ENCODE data around the gene SGSM1. TPM values are rescaled to one million over a fixed set of nuclear protein-coding genes. Genes with fewer than 3 reads are reported as not detected.

The SGSM1 gene
- total RNA-seq, 1 donor, result not detected

GRCh38 chr22:24975125-24975640 is 169.2 kb downstream of the SGSM1 start:
- Histone ChIP-seq H3K27ac (ENCODE audit: low read depth, low read length) (no peak overlapping the region), H2AFZ (ENCODE audit: low read length) (no peak overlapping the region), H3K4me1 (ENCODE audit: insufficient read depth, low read length) (peaks cover 32% of the 10 kb centered on the region), H3K79me2 (ENCODE audit: insufficient read depth, low read length) (peaks cover 37% of the 10 kb centered on the region), H3K27me3 (ENCODE audit: insufficient read depth, low read length) (no peaks in the 10 kb centered on the region), H3K4me3 (ENCODE audit: insufficient read depth, low read length) (no peak overlapping the region), H4K20me1 (ENCODE audit: insufficient read depth, low read length) (no peaks in the 10 kb centered on the region), H3K4me2 (ENCODE audit: insufficient read depth, low read length) (no peak overlapping the region), H3K9me3 (ENCODE audit: low read depth, low read length) (no peaks in the 10 kb centered on the region), H3K36me3 (ENCODE audit: insufficient read depth, low read length) (no peaks in the 10 kb centered on the region)
- DNase-seq (ENCODE audit: insufficient read length, low spot score, missing footprints), result peak; percentile 6
- TF ChIP-seq, protein P1, sequence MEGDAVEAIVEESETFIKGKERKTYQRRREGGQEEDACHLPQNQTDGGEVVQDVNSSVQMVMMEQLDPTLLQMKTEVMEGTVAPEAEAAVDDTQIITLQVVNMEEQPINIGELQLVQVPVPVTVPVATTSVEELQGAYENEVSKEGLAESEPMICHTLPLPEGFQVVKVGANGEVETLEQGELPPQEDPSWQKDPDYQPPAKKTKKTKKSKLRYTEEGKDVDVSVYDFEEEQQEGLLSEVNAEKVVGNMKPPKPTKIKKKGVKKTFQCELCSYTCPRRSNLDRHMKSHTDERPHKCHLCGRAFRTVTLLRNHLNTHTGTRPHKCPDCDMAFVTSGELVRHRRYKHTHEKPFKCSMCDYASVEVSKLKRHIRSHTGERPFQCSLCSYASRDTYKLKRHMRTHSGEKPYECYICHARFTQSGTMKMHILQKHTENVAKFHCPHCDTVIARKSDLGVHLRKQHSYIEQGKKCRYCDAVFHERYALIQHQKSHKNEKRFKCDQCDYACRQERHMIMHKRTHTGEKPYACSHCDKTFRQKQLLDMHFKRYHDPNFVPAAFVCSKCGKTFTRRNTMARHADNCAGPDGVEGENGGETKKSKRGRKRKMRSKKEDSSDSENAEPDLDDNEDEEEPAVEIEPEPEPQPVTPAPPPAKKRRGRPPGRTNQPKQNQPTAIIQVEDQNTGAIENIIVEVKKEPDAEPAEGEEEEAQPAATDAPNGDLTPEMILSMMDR (IDR thresholded peaks at IDR 0.05; ENCODE audit: extremely low read depth, low read depth, low read length), result no peak

GRCh38 chr22:24975813-24976341 is 169.9 kb downstream of the SGSM1 start:
- TF ChIP-seq, protein P1 (IDR thresholded peaks at IDR 0.05; ENCODE audit: extremely low read depth, low read depth, low read length), result no peak
- Histone ChIP-seq H3K27me3 (ENCODE audit: insufficient read depth, low read length) (no peaks in the 10 kb centered on the region), H3K79me2 (ENCODE audit: insufficient read depth, low read length) (peaks cover 35% of the 10 kb centered on the region), H3K36me3 (ENCODE audit: insufficient read depth, low read length) (no peaks in the 10 kb centered on the region), H3K9me3 (ENCODE audit: low read depth, low read length) (no peaks in the 10 kb centered on the region), H2AFZ (ENCODE audit: low read length) (peak overlapping the region; percentile 13), H3K4me3 (ENCODE audit: insufficient read depth, low read length) (peak overlapping the region; percentile 53), H3K27ac (ENCODE audit: low read depth, low read length) (peak overlapping the region; percentile 67), H4K20me1 (ENCODE audit: insufficient read depth, low read length) (no peaks in the 10 kb centered on the region), H3K4me2 (ENCODE audit: insufficient read depth, low read length) (peak overlapping the region; percentile 81), H3K4me1 (ENCODE audit: insufficient read depth, low read length) (peaks cover 30% of the 10 kb centered on the region)
- peak; percentile 91 for DNase-seq (ENCODE audit: insufficient read length, low spot score, missing footprints)

DNA sequence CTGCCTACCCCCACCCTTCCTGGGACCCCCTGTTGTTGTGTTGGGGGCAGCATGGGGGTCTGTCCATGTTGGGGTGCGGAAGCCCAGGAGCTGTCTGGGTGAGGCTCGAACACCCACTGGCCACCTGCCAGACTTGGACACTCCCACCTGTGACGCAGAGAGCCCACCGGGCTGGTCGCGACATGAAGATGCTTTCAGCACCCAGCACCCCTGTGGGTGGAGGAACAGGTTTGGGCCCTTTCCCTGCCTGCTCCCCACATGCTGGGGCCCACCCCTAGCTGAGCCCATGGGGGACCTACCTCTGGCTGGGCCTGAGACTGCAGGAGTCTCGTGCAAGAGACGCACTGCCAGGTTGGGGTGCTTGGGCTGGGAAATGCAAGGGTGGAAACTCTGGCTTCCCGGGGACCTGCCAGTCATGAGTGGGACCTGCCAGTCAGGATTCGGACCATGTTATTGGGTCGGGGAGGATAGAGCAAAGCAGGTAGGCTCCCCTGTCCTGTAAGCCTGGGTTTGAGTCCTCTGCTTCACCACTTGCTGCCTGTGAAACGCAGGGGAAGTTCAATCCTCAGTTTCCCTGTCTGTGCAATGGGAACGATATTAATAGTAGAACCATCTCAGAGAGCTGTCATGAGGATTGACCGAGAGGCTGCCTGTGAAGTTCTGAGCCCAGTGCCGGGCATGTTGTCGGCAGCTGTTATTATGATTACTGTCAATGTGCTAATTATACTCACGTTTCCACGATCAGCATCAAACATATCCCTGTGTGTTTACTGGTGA is 170.6 kb downstream of the SGSM1 start:
- Histone ChIP-seq H3K79me2 (ENCODE audit: insufficient read depth, low read length) (peaks cover 36% of the 10 kb centered on the region), H3K4me1 (ENCODE audit: insufficient read depth, low read length) (peaks cover 30% of the 10 kb centered on the region), H3K4me2 (ENCODE audit: insufficient read depth, low read length) (peak overlapping the region; percentile 81), H3K27ac (ENCODE audit: low read depth, low read length) (peak overlapping the region; percentile 67), H2AFZ (ENCODE audit: low read length) (peak overlapping the region; percentile 13), H3K9me3 (ENCODE audit: low read depth, low read length) (no peaks in the 10 kb centered on the region), H4K20me1 (ENCODE audit: insufficient read depth, low read length) (no peaks in the 10 kb centered on the region), H3K27me3 (ENCODE audit: insufficient read depth, low read length) (no peaks in the 10 kb centered on the region), H3K4me3 (ENCODE audit: insufficient read depth, low read length) (peak overlapping the region; percentile 53), H3K36me3 (ENCODE audit: insufficient read depth, low read length) (no peaks in the 10 kb centered on the region)
- peak; percentile 37 for DNase-seq (ENCODE audit: insufficient read length, low spot score, missing footprints)
- TF ChIP-seq, protein P1 (IDR thresholded peaks at IDR 0.05; ENCODE audit: extremely low read depth, low read depth, low read length), result no peak

Small RNA genes within 50 kb of the gene (small RNA-seq; reads per million reads assigned to genes)
- not detected for gene RF00275

Other genes starting within 250 kb of the SGSM1 start
- gene LRRC75B, start 213.1 kb upstream of the SGSM1 start, total RNA-seq, result 5.1 and 8.5 TPM in 2 replicates
- gene GGT1, start 203.0 kb upstream of the SGSM1 start, total RNA-seq, result 0.36 and 0.59 TPM in 2 replicates
- gene PIWIL3, start 31.5 kb upstream of the SGSM1 start, total RNA-seq, result not detected in 2 replicates
- not detected in 2 replicates for gene LHFPL7, start 140.5 kb downstream of the SGSM1 start, total RNA-seq
- gene KIAA1671, start 146.5 kb downstream of the SGSM1 start, total RNA-seq, result 16.6 and 18.3 TPM in 2 replicates